ENCODE measurements around the gene IL16. TPM values are rescaled to one million over a fixed set of nuclear protein-coding genes. Genes with fewer than 3 reads are reported as not detected.

Gene IL16
- total RNA-seq, 3 donors from 2014 or later (not counting 1 experiment from before 2014, with no cell fraction given): 98.1 to 153 (median 114) TPM

GRCh38 chr15:81309647-81310450 is 113.2 kb downstream of the IL16 start:
- Histone ChIP-seq H3K27me3 (ENCODE audit: control insufficient read depth, insufficient read depth, low read length) (no peaks in the 10 kb centered on the region), H3K36me3 (ENCODE audit: control insufficient read depth, insufficient read depth, low read length) (peaks cover 61% of the 10 kb centered on the region), H3K4me3 (ENCODE audit: low read length) (no peak overlapping the region), H3K27ac (ENCODE audit: low read length) (no peak overlapping the region), H3K9me3 (ENCODE audit: control insufficient read depth, insufficient read depth, low read length) (no peaks in the 10 kb centered on the region), H3K4me1 (ENCODE audit: control insufficient read depth, insufficient read depth, low read length) (peaks cover 49% of the 10 kb centered on the region)
- no peaks in the 10 kb centered on the region for H3K27me3 Mint-ChIP-seq (ENCODE audit: low read depth in 2 of 2)
- no peaks in the 10 kb centered on the region for H3K9me3 Mint-ChIP-seq
- DNase-seq (no peak), ATAC-seq (no peak)
- H3K4me3 Mint-ChIP-seq: no peak overlapping the region
- peaks cover 68 to 72% of the 10 kb centered on the region in 2 donors for H3K4me1 Mint-ChIP-seq
- intact Hi-C loops (cut with micrococcal nuclease): no loop called here
- H3K36me3 Mint-ChIP-seq: peaks cover 22% of the 10 kb centered on the region
- H3K27ac Mint-ChIP-seq: peak overlapping the region; percentile 90 to 98
- TF ChIP-seq CTCF (IDR thresholded peaks at IDR 0.05): no peak
- 96% methylated on average over 6 of the region's 8 CpGs for WGBS (ENCODE audit: insufficient coverage)

DNA sequence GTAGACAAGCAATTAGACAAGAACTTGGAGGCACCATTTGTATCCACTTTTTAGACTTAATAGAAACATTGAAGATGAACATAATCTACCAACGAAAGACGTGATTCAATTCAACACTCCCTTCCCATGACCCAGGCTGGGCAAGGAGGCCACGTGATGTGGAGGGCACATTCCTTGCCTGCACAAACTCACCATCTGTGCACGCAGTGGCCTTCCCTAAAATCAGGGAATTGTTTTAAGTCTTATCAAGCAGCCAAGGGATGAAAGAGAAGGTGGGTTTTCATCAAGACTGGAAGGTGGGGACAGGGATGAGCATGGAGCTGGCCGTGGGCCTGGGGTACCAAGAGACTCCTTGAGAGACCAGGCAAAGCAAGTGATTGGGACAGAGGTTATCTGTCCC is 113.8 kb downstream of the IL16 start:
- H3K4me3 Mint-ChIP-seq: no peak overlapping the region
- ATAC-seq (no peak), DNase-seq (no peak)
- no peak for TF ChIP-seq CTCF (IDR thresholded peaks at IDR 0.05)
- H3K36me3 Mint-ChIP-seq: peaks cover 22% of the 10 kb centered on the region
- Histone ChIP-seq H3K27me3 (ENCODE audit: control insufficient read depth, insufficient read depth, low read length) (no peaks in the 10 kb centered on the region), H3K27ac (ENCODE audit: low read length) (peak overlapping the region; percentile 14), H3K36me3 (ENCODE audit: control insufficient read depth, insufficient read depth, low read length) (peaks cover 56% of the 10 kb centered on the region), H3K4me1 (ENCODE audit: control insufficient read depth, insufficient read depth, low read length) (peaks cover 53% of the 10 kb centered on the region), H3K9me3 (ENCODE audit: control insufficient read depth, insufficient read depth, low read length) (no peaks in the 10 kb centered on the region), H3K4me3 (ENCODE audit: low read length) (no peak overlapping the region)
- no peaks in the 10 kb centered on the region for H3K9me3 Mint-ChIP-seq
- whole genome bisulfite sequencing (ENCODE audit: insufficient coverage): 98% methylated on average over 5 of the region's 5 CpGs
- H3K4me1 Mint-ChIP-seq: peaks cover 63 to 75% of the 10 kb centered on the region in 2 donors
- H3K27me3 Mint-ChIP-seq (ENCODE audit: low read depth in 2 of 2): no peaks in the 10 kb centered on the region
- peak overlapping the region; percentile 90 to 98 for H3K27ac Mint-ChIP-seq
- intact Hi-C loops (cut with micrococcal nuclease): no loop called here

DNA sequence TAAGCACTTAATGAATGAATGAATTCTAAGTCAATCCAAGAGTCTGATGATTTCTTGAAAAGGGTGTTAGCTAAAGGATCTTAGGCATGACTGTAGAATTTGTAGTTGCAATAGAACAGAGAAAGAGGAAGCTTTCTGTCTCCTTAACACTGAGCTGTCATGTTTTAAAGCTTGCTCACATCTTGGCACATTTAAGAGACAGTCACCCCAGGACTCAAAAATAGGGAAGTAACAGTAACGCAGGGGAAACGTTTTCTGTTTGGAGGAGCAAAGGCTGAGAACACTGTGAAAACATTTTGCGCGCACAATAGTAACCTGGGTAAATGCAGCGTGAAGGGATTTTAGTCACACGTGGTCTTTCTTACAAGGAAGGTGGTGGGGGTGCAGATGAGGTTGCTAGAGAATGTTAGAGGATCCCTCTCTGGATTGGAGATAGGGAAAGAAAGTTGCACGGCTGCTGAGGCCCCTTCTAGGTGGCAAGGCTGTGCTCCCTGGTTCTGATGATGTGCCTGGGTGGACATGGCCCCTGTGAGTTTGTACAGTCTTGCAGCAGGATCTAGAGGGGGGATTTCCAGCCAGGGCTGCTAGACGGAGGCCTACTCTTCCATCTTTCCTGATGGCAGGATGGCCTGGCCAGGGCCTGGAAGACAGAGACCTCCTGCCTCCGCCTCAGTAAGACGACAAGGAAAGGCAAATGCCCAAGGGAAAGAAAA is 115.2 kb downstream of the IL16 start:
- Histone ChIP-seq H3K27ac (ENCODE audit: low read length) (peak overlapping the region; percentile 65), H3K4me1 (ENCODE audit: control insufficient read depth, insufficient read depth, low read length) (peaks cover 49% of the 10 kb centered on the region), H3K4me3 (ENCODE audit: low read length) (no peak overlapping the region), H3K9me3 (ENCODE audit: control insufficient read depth, insufficient read depth, low read length) (no peaks in the 10 kb centered on the region), H3K36me3 (ENCODE audit: control insufficient read depth, insufficient read depth, low read length) (peaks cover 42% of the 10 kb centered on the region), H3K27me3 (ENCODE audit: control insufficient read depth, insufficient read depth, low read length) (no peaks in the 10 kb centered on the region)
- ATAC-seq (peak; percentile 41 to 58 (median 50)), DNase-seq (no peak)
- Mint-ChIP-seq H3K27ac (peak overlapping the region; percentile 90 to 98), H3K27me3 (ENCODE audit: low read depth in 2 of 2) (no peaks in the 10 kb centered on the region), H3K9me3 (no peaks in the 10 kb centered on the region), H3K36me3 (peaks cover 18% of the 10 kb centered on the region), H3K4me3 (no peak overlapping the region), H3K4me1 (peaks cover 60 to 73% of the 10 kb centered on the region in 2 donors)
- no peak for TF ChIP-seq CTCF (IDR thresholded peaks at IDR 0.05)
- WGBS (ENCODE audit: insufficient coverage): 40% methylated on average over 10 of the region's 10 CpGs
- intact Hi-C loops (cut with micrococcal nuclease): no loop called here

Data from natural killer cell (primary cell).